ENCODE measurements around the gene TADA3. TPM values are rescaled to one million over a fixed set of nuclear protein-coding genes. Genes with fewer than 3 reads are reported as not detected.

Gene TADA3
- polyA plus RNA-seq, 4 donors = 41.1 to 59.0 (median 44.6) TPM

GRCh38 chr3:9815986-9816385 is 23.7 kb upstream of the TADA3 start:
- 93 to 97% (median 94%) methylated on average over 9 of the region's 9 CpGs for WGBS, 3 donors
- no peaks in the 10 kb centered on the region for H3K27me3 ChIP-seq (ENCODE audit: control insufficient read depth in 3 of 3, insufficient read depth in 3 of 3, low read length in 3 of 3)
- no peak overlapping the region for H3K27ac ChIP-seq (ENCODE audit: low read depth in 1 of 3, low read length in 2 of 3)
- DNase-seq (no peak), FAIRE-seq (no peak)
- no peak overlapping the region for H3K4me3 ChIP-seq (ENCODE audit: low read depth in 1 of 3, low read length in 3 of 3)
- H3K9me3 ChIP-seq (ENCODE audit: control insufficient read depth in 2 of 2, insufficient read depth in 1 of 2, low read depth in 1 of 2, low read length in 1 of 2) = no peaks in the 10 kb centered on the region
- peaks cover 0 to 50% (median 0%) of the 10 kb centered on the region in 3 donors for H3K36me3 ChIP-seq (ENCODE audit: control insufficient read depth in 3 of 3, insufficient read depth in 2 of 3, low read depth in 1 of 3, low read length in 3 of 3)
- H3K4me1 ChIP-seq (ENCODE audit: control insufficient read depth in 3 of 3, insufficient read depth in 2 of 3, low read depth in 1 of 3, low read length in 2 of 3) = peaks cover 0 to under 1% (median 0%) of the 10 kb centered on the region in 3 donors

- no peak for FAIRE-seq
- Histone ChIP-seq H3K4me1 (ENCODE audit: control insufficient read depth in 3 of 3, insufficient read depth in 2 of 3, low read depth in 1 of 3, low read length in 2 of 3) (peaks cover 0 to 18% (median 2%) of the 10 kb centered on the region in 3 donors), H3K27me3 (ENCODE audit: control insufficient read depth in 3 of 3, insufficient read depth in 3 of 3, low read length in 3 of 3) (no peaks in the 10 kb centered on the region), H3K9me3 (ENCODE audit: control insufficient read depth in 2 of 2, insufficient read depth in 1 of 2, low read depth in 1 of 2, low read length in 1 of 2) (no peaks in the 10 kb centered on the region), H3K27ac (ENCODE audit: low read depth in 1 of 3, low read length in 2 of 3) (no peak overlapping the region), H3K4me3 (ENCODE audit: low read depth in 1 of 3, low read length in 3 of 3) (no peak overlapping the region), H3K36me3 (ENCODE audit: control insufficient read depth in 3 of 3, insufficient read depth in 2 of 3, low read depth in 1 of 3, low read length in 3 of 3) (peaks cover 0 to 49% (median 0%) of the 10 kb centered on the region in 3 donors)
- WGBS, 3 donors = 93 to 97% (median 94%) methylated on average over 9 of the region's 9 CpGs
- DNase-seq = no peak
Measured at GRCh38 chr3:9812870-9813483, 20.7 kb upstream of the TADA3 start.

- DNase-seq (no peak), FAIRE-seq (no peak)
- Histone ChIP-seq H3K36me3 (ENCODE audit: control insufficient read depth in 3 of 3, insufficient read depth in 2 of 3, low read depth in 1 of 3, low read length in 3 of 3) (peaks cover 8 to 54% (median 16%) of the 10 kb centered on the region in 3 donors), H3K4me1 (ENCODE audit: control insufficient read depth in 3 of 3, insufficient read depth in 2 of 3, low read depth in 1 of 3, low read length in 2 of 3) (peaks cover 0 to 19% (median 2%) of the 10 kb centered on the region in 3 donors), H3K9me3 (ENCODE audit: control insufficient read depth in 2 of 2, insufficient read depth in 1 of 2, low read depth in 1 of 2, low read length in 1 of 2) (no peaks in the 10 kb centered on the region), H3K27me3 (ENCODE audit: control insufficient read depth in 3 of 3, insufficient read depth in 3 of 3, low read length in 3 of 3) (no peaks in the 10 kb centered on the region), H3K27ac (ENCODE audit: low read depth in 1 of 3, low read length in 2 of 3) (peak overlapping the region in 2 of 3 donors; percentile 32 to 86), H3K4me3 (ENCODE audit: low read depth in 1 of 3, low read length in 3 of 3) (peak overlapping the region in 2 of 3 donors; percentile 48 to 63)
- 39 to 62% (median 57%) methylated on average over 10 of the region's 10 CpGs for WGBS, 3 donors
Measured at GRCh38 chr3:9810846-9811245, 18.6 kb upstream of the TADA3 start.

GRCh38 chr3:9810433-9810770 is 18.1 kb upstream of the TADA3 start:
- peak overlapping the region; percentile 86 to 97 (median 95) for H3K27ac ChIP-seq (ENCODE audit: low read depth in 1 of 3, low read length in 2 of 3)
- FAIRE-seq = no peak

GRCh38 chr3:9809615-9810432 is 17.6 kb upstream of the TADA3 start, which contains the start of gene TTLL3:
TSS of gene TTLL3 (plus strand) at chr3:9810262. CDS start at chr3:9810662, 400 bp downstream.
- FAIRE-seq (no peak), DNase-seq (peak; percentile 78 to 92)
- peaks cover 2 to 27% (median 2%) of the 10 kb centered on the region in 3 donors for H3K4me1 ChIP-seq (ENCODE audit: control insufficient read depth in 3 of 3, insufficient read depth in 2 of 3, low read depth in 1 of 3, low read length in 2 of 3)
- no peaks in the 10 kb centered on the region for H3K27me3 ChIP-seq (ENCODE audit: control insufficient read depth in 3 of 3, insufficient read depth in 3 of 3, low read length in 3 of 3)
- H3K36me3 ChIP-seq (ENCODE audit: control insufficient read depth in 3 of 3, insufficient read depth in 2 of 3, low read depth in 1 of 3, low read length in 3 of 3) = peaks cover 12 to 54% (median 17%) of the 10 kb centered on the region in 3 donors
- WGBS, 3 donors = 1% methylated on average over 44 to 76 of the region's 76 CpGs
- H3K9me3 ChIP-seq (ENCODE audit: control insufficient read depth in 2 of 2, insufficient read depth in 1 of 2, low read depth in 1 of 2, low read length in 1 of 2) = no peaks in the 10 kb centered on the region
- peak within 1 kb of the TSS; percentile 48 to 85 (median 63) for H3K4me3 ChIP-seq (ENCODE audit: low read depth in 1 of 3, low read length in 3 of 3)
- H3K27ac ChIP-seq (ENCODE audit: low read depth in 1 of 3, low read length in 2 of 3) = peak within 1 kb of the TSS; percentile 86 to 97 (median 95)

More at GRCh38 chr3:9810433-9810770, 18.1 kb upstream of the TADA3 start:
- Histone ChIP-seq H3K36me3 (ENCODE audit: control insufficient read depth in 3 of 3, insufficient read depth in 2 of 3, low read depth in 1 of 3, low read length in 3 of 3) (peaks cover 11 to 54% (median 16%) of the 10 kb centered on the region in 3 donors), H3K4me3 (ENCODE audit: low read depth in 1 of 3, low read length in 3 of 3) (peak overlapping the region; percentile 48 to 85 (median 63)), H3K9me3 (ENCODE audit: control insufficient read depth in 2 of 2, insufficient read depth in 1 of 2, low read depth in 1 of 2, low read length in 1 of 2) (no peaks in the 10 kb centered on the region), H3K4me1 (ENCODE audit: control insufficient read depth in 3 of 3, insufficient read depth in 2 of 3, low read depth in 1 of 3, low read length in 2 of 3) (peaks cover under 1 to 24% (median 2%) of the 10 kb centered on the region in 3 donors), H3K27me3 (ENCODE audit: control insufficient read depth in 3 of 3, insufficient read depth in 3 of 3, low read length in 3 of 3) (no peaks in the 10 kb centered on the region)
- no peak for DNase-seq
- WGBS, 3 donors = 4 to 20% (median 11%) methylated on average over 17 to 18 of the region's 18 CpGs

GRCh38 chr3:9809239-9809614 is 17.0 kb upstream of the TADA3 start:
- H3K9me3 ChIP-seq (ENCODE audit: control insufficient read depth in 2 of 2, insufficient read depth in 1 of 2, low read depth in 1 of 2, low read length in 1 of 2) = no peaks in the 10 kb centered on the region
- H3K4me3 ChIP-seq (ENCODE audit: low read depth in 1 of 3, low read length in 3 of 3) = peak overlapping the region in 2 of 3 donors; percentile 48 to 63
- peaks cover 2 to 31% (median 2%) of the 10 kb centered on the region in 3 donors for H3K4me1 ChIP-seq (ENCODE audit: control insufficient read depth in 3 of 3, insufficient read depth in 2 of 3, low read depth in 1 of 3, low read length in 2 of 3)
- peaks cover 15 to 54% (median 21%) of the 10 kb centered on the region in 3 donors for H3K36me3 ChIP-seq (ENCODE audit: control insufficient read depth in 3 of 3, insufficient read depth in 2 of 3, low read depth in 1 of 3, low read length in 3 of 3)
- 15 to 56% (median 27%) methylated on average over 4 of the region's 4 CpGs for WGBS, 3 donors
- peak overlapping the region; percentile 86 to 97 (median 95) for H3K27ac ChIP-seq (ENCODE audit: low read depth in 1 of 3, low read length in 2 of 3)
- no peak for FAIRE-seq
- DNase-seq = no peak
- H3K27me3 ChIP-seq (ENCODE audit: control insufficient read depth in 3 of 3, insufficient read depth in 3 of 3, low read length in 3 of 3) = no peaks in the 10 kb centered on the region

GRCh38 chr3:9808345-9809037 is 16.2 kb upstream of the TADA3 start:
- Histone ChIP-seq H3K9me3 (ENCODE audit: control insufficient read depth in 2 of 2, insufficient read depth in 1 of 2, low read depth in 1 of 2, low read length in 1 of 2) (no peaks in the 10 kb centered on the region), H3K27ac (ENCODE audit: low read depth in 1 of 3, low read length in 2 of 3) (peak overlapping the region; percentile 86 to 97 (median 95)), H3K36me3 (ENCODE audit: control insufficient read depth in 3 of 3, insufficient read depth in 2 of 3, low read depth in 1 of 3, low read length in 3 of 3) (peaks cover 19 to 55% (median 26%) of the 10 kb centered on the region in 3 donors), H3K4me3 (ENCODE audit: low read depth in 1 of 3, low read length in 3 of 3) (no peak overlapping the region), H3K4me1 (ENCODE audit: control insufficient read depth in 3 of 3, insufficient read depth in 2 of 3, low read depth in 1 of 3, low read length in 2 of 3) (peaks cover 2 to 36% (median 2%) of the 10 kb centered on the region in 3 donors), H3K27me3 (ENCODE audit: control insufficient read depth in 3 of 3, insufficient read depth in 3 of 3, low read length in 3 of 3) (no peaks in the 10 kb centered on the region)
- DNase-seq (peak; percentile 36), FAIRE-seq (no peak)
- 53 to 67% (median 67%) methylated on average over 7 of the region's 7 CpGs for WGBS, 3 donors

GRCh38 chr3:9807981-9808344 is 15.7 kb upstream of the TADA3 start:
- H3K36me3 ChIP-seq (ENCODE audit: control insufficient read depth in 3 of 3, insufficient read depth in 2 of 3, low read depth in 1 of 3, low read length in 3 of 3) = peaks cover 24 to 55% (median 28%) of the 10 kb centered on the region in 3 donors
- FAIRE-seq = no peak
- 87 to 96% (median 94%) methylated on average over 2 of the region's 2 CpGs for WGBS, 3 donors

More at GRCh38 chr3:9807981-9808344, 15.7 kb upstream of the TADA3 start:
- Histone ChIP-seq H3K27ac (ENCODE audit: low read depth in 1 of 3, low read length in 2 of 3) (peak overlapping the region in 1 of 3 donors; percentile 97), H3K4me1 (ENCODE audit: control insufficient read depth in 3 of 3, insufficient read depth in 2 of 3, low read depth in 1 of 3, low read length in 2 of 3) (peaks cover 2 to 41% (median 2%) of the 10 kb centered on the region in 3 donors), H3K27me3 (ENCODE audit: control insufficient read depth in 3 of 3, insufficient read depth in 3 of 3, low read length in 3 of 3) (no peaks in the 10 kb centered on the region), H3K4me3 (ENCODE audit: low read depth in 1 of 3, low read length in 3 of 3) (no peak overlapping the region), H3K9me3 (ENCODE audit: control insufficient read depth in 2 of 2, insufficient read depth in 1 of 2, low read depth in 1 of 2, low read length in 1 of 2) (no peaks in the 10 kb centered on the region)
- DNase-seq = no peak
